Measurements from ENCODE around the gene STON1.

DNA sequence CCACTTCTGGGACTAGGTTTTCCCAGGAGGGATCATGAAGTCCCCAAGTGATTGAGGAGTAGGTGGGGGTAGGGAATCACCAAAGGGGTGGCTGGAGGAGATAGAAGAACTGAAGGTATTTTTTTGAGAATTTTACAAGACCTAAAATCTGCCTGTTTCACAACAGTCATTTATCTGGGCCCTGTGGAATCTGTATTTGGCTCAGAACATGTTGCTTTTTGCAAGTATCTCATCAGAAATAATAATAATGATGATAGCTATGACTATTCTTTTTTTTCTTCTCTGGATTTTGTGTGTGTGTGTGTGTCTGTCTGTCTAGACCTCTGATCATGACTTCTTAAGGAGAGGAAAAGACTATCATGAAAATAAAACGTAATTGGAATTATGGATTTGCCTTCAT, 13.9 kb downstream of the STON1 start:
- TF ChIP-seq JUND (IDR thresholded peaks at IDR 0.05) (no peak), TAF1 (conservative IDR thresholded peaks at IDR 0.05) (no peak)
- TF ChIP-seq, protein P1, sequence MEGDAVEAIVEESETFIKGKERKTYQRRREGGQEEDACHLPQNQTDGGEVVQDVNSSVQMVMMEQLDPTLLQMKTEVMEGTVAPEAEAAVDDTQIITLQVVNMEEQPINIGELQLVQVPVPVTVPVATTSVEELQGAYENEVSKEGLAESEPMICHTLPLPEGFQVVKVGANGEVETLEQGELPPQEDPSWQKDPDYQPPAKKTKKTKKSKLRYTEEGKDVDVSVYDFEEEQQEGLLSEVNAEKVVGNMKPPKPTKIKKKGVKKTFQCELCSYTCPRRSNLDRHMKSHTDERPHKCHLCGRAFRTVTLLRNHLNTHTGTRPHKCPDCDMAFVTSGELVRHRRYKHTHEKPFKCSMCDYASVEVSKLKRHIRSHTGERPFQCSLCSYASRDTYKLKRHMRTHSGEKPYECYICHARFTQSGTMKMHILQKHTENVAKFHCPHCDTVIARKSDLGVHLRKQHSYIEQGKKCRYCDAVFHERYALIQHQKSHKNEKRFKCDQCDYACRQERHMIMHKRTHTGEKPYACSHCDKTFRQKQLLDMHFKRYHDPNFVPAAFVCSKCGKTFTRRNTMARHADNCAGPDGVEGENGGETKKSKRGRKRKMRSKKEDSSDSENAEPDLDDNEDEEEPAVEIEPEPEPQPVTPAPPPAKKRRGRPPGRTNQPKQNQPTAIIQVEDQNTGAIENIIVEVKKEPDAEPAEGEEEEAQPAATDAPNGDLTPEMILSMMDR (IDR thresholded peaks at IDR 0.05; ENCODE audit: low read depth, low read length, missing input control) = no peak
